ENCODE results near the gene DLX2. TPM values are rescaled to one million over a fixed set of nuclear protein-coding genes. Genes with fewer than 3 reads are reported as not detected.

The DLX2 gene
- total RNA-seq, 3 donors from 2014 or later, result 0.35 TPM; not detected in 2

DNA sequence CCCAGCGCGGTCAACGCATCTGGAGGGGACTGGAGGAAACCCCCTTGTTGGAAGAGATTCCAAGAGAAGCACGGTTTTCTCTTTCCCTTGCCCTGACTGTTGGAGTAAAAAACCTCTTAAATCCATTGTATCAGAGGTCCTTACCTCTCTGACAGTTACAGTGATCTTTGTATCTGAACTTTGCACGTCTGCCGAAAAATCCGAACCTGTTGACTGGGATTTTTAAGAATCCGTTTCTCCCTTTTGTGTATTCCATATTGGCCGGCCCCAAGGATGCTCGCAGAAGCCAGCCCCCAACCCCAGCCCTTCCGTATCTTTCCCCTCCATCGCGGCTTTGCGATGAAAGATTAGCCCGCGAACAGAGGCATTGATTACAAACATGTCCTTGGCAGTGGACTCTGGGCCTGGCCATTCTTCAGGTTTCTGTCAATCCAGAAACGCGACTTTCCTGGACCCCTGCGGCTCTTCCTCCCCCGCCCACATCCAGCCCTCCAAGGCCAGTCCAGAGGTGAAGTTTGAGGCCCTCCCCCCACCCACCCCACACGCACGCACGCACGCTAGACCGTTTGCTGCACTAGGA lies 22.0 kb downstream of the DLX2 start:
- H3K36me3 ChIP-seq (ENCODE audit: low read depth), result no peaks in the 10 kb centered on the region
- peaks cover 17% of the 10 kb centered on the region for H3K4me1 ChIP-seq (ENCODE audit: low read depth)
- no peak for DNase-seq
- no peaks in the 10 kb centered on the region for H3K9me3 ChIP-seq
- no peak for ATAC-seq
- intact Hi-C loops (cut with DNase I, micrococcal nuclease), result no loop called here
- H3K4me3 ChIP-seq, result no peak overlapping the region
- TF ChIP-seq, protein P1, sequence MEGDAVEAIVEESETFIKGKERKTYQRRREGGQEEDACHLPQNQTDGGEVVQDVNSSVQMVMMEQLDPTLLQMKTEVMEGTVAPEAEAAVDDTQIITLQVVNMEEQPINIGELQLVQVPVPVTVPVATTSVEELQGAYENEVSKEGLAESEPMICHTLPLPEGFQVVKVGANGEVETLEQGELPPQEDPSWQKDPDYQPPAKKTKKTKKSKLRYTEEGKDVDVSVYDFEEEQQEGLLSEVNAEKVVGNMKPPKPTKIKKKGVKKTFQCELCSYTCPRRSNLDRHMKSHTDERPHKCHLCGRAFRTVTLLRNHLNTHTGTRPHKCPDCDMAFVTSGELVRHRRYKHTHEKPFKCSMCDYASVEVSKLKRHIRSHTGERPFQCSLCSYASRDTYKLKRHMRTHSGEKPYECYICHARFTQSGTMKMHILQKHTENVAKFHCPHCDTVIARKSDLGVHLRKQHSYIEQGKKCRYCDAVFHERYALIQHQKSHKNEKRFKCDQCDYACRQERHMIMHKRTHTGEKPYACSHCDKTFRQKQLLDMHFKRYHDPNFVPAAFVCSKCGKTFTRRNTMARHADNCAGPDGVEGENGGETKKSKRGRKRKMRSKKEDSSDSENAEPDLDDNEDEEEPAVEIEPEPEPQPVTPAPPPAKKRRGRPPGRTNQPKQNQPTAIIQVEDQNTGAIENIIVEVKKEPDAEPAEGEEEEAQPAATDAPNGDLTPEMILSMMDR (IDR thresholded peaks at IDR 0.05), result no peak

DNA sequence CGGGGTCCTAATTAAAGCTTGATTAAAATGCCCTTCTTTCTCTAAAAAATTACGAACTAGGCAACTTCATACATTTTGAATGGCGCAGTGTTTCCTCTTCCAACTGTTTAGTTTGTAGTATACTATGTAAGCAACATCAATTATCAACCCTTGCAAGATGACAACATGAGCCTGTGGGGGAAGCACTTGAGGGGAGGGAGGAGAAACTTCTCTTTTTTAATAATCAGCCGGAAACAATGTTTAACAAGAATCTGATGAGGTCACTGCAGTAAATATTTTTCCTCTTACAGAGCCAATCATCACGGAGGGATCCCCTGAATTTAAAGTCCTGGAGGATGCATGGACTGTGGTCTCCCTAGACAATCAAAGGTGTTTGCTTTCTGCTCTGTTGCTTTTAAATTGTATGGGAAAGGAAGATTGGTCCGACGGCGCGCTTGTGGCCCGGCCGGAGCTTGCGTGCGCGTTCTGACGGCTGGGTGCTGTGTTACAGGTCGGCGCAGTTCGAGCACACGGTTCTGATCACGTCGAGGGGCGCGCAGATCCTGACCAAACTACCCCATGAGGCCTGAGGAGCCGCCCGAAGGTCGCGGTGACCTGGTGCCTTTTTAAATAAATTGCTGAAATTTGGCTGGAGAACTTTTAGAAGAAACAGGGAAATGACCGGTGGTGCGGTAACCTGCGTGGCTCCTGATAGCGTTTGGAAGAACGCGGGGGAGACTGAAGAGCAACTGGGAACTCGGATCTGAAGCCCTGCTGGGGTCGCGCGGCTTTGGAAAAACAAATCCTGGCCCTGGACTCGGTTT lies 22.7 kb downstream of the DLX2 start:
- Histone ChIP-seq H3K4me1 (ENCODE audit: low read depth) (peaks cover 10% of the 10 kb centered on the region), H3K9me3 (no peaks in the 10 kb centered on the region), H3K36me3 (ENCODE audit: low read depth) (no peaks in the 10 kb centered on the region), H3K4me3 (no peak overlapping the region)
- DNase-seq (no peak), ATAC-seq (no peak)
- intact Hi-C loops (cut with DNase I, micrococcal nuclease), result no loop called here
- TF ChIP-seq, protein P1 (IDR thresholded peaks at IDR 0.05), result no peak

DNA sequence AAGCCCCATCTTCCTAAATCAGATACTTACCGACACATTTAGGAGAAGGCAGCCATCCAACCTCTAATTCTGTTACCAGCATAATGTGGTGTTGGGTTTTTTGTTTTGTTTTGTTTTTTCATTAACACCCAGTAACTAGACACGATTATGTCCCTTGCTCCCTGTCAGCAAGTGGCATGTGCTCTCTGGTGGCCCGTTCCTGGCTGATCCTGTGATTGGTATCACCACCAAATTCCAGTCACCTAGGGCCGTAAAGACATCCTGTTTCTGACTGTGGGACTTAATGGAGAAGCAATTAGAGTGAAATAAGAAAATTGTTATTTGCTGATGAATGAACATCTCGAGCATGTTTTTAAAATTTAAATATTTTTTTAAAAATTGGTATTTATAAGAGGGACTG lies 23.3 kb downstream of the DLX2 start:
- H3K36me3 ChIP-seq (ENCODE audit: low read depth), result no peaks in the 10 kb centered on the region
- H3K4me3 ChIP-seq, result no peak overlapping the region
- intact Hi-C loops (cut with DNase I, micrococcal nuclease), result no loop called here
- ATAC-seq, result no peak
- H3K4me1 ChIP-seq (ENCODE audit: low read depth), result peaks cover 4% of the 10 kb centered on the region
- DNase-seq, result no peak
- no peaks in the 10 kb centered on the region for H3K9me3 ChIP-seq
- TF ChIP-seq, protein P1 (IDR thresholded peaks at IDR 0.05), result no peak

DNA sequence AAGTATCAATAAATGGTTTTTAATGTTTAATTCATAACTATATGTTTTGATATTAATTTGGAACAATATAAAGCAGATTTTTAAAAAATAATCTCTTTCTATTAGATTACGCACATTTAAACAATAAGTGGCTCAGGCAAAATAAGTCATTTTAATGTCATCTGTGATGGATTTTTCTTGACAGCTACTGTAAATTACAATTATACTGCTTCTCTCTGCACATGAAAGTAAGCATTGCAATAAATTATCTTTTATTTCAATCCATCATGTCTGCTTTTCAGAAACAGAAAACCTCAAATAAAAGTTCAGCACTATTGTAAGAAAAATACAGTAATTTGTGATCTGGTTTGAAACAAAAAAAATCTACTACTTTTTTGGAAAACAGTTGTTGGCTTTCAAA lies 28.4 kb downstream of the DLX2 start:
- H3K9me3 ChIP-seq, result no peaks in the 10 kb centered on the region
- ATAC-seq, result no peak
- no peak for DNase-seq
- H3K4me1 ChIP-seq (ENCODE audit: low read depth), result no peaks in the 10 kb centered on the region
- H3K4me3 ChIP-seq, result no peak overlapping the region
- H3K36me3 ChIP-seq (ENCODE audit: low read depth), result no peaks in the 10 kb centered on the region
- TF ChIP-seq, protein P1 (IDR thresholded peaks at IDR 0.05), result no peak
- intact Hi-C loops (cut with DNase I, micrococcal nuclease), result no loop called here

DNA sequence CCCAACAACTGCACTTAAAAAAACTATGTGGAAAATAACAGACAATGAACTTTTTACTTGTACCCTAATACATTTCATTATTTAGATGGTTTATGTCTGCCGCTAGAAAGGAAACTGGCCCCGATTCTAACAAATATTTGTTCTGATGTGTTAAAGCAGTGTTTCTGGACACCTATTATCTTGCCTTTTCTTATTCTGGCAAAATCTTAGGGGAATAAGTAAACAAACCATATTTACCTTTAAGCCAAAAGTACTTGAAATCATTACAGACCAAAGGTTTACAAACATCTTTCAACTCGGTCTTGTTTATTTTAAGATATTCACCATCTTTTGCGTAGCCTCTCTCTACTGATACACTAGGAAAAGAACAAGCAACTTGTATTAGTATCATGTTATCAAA lies 29.2 kb downstream of the DLX2 start:
- ATAC-seq, result no peak
- Histone ChIP-seq H3K9me3 (no peaks in the 10 kb centered on the region), H3K4me3 (no peak overlapping the region), H3K4me1 (ENCODE audit: low read depth) (no peaks in the 10 kb centered on the region), H3K36me3 (ENCODE audit: low read depth) (no peaks in the 10 kb centered on the region)
- TF ChIP-seq, protein P1 (IDR thresholded peaks at IDR 0.05), result no peak
- intact Hi-C loops (cut with DNase I, micrococcal nuclease), result no loop called here
- DNase-seq, result no peak

All from mucosa of descending colon (tissue), 3 donors.